ENCODE measurements around the gene RCN1.

Gene RCN1

DNA sequence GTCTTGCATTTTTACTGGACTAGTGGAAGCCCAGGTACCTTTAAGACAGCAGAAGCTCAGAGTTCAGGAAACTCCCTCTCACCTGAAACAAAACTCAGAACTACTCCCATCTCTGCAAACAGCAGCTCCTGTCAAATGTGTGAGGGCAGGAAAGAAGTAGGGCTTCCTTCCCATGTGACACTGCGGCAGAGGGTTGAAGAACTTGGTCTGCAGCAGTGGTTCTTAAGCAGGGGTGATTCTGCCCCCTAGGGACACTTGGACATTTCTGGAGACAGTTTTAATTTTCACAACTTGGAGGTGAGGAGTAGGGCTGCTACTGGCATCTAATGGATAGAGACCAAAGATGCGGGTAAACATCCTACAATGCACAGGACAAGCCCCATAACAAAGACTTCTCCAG, 63.4 kb downstream of the RCN1 start:
- DNase-seq (ENCODE audit: low read depth): no peak

All from stimulated activated CD8-positive, alpha-beta memory T cell treated with anti-CD3 and anti-CD28 coated beads, Interleukin-15, amount 100 ng/mL, for 24 hours (primary cell).